Measurements from ENCODE around the gene P2RX4.

- TF ChIP-seq CTCF (conservative IDR thresholded peaks at IDR 0.05 in 1 of 2, IDR thresholded peaks at IDR 0.05 in 1 of 2; ENCODE audit: extremely low read depth in 1 of 2, insufficient read depth in 1 of 2, low read depth in 1 of 2, low read length in 2 of 2), result no peak
- no peak for TF ChIP-seq EZH2 (IDR thresholded peaks at IDR 0.05; ENCODE audit: borderline replicate concordance, low read length)
Observed at GRCh38 chr12:121273364-121273896, 63.5 kb downstream of the P2RX4 start.
